Measurements from ENCODE around the gene DPEP3.
"Not testable (repeated sequence)": the region's sequence is repeated elsewhere in the genome, so short reads cannot be mapped to it uniquely, and the experiment has no call there.

The DPEP3 gene, protein sequence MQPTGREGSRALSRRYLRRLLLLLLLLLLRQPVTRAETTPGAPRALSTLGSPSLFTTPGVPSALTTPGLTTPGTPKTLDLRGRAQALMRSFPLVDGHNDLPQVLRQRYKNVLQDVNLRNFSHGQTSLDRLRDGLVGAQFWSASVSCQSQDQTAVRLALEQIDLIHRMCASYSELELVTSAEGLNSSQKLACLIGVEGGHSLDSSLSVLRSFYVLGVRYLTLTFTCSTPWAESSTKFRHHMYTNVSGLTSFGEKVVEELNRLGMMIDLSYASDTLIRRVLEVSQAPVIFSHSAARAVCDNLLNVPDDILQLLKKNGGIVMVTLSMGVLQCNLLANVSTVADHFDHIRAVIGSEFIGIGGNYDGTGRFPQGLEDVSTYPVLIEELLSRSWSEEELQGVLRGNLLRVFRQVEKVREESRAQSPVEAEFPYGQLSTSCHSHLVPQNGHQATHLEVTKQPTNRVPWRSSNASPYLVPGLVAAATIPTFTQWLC

DNA sequence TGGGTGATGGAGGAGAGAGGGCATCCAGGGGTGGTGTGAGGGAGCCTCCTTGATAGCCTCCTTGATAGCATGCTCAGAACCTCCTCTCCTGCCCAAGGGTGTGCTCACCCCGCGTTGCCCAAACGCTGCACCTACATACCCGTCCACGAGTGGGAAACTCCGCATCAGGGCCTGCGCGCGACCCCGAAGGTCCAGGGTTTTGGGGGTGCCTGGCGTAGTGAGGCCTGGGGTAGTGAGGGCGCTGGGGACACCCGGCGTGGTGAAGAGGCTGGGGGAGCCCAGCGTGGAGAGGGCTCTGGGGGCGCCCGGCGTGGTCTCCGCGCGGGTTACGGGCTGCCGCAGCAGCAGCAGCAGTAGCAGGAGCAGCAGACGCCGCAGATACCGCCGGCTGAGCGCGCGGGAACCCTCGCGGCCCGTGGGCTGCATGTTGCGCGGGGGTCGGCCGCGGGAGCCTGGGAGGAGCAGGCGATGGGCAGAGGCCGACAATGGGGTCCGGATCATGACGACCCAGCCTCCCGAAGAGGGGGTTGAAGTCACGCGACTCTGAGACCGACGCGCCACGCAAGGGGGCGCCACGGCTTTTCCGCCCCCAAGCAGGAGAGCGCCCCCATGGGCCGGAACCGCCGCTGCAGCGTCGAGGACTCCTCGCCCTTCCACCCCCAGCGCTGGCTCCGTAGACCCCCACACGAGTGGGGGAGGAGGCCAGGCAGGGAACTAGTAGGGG lies at the start of gene DPEP3:
Gene DPEP3, minus strand, starts transcription at position 545 of the 724 bp plus-strand sequence. Its CDS starts 119 bp downstream, at position 426.
- DNase-seq: no peak

DNA sequence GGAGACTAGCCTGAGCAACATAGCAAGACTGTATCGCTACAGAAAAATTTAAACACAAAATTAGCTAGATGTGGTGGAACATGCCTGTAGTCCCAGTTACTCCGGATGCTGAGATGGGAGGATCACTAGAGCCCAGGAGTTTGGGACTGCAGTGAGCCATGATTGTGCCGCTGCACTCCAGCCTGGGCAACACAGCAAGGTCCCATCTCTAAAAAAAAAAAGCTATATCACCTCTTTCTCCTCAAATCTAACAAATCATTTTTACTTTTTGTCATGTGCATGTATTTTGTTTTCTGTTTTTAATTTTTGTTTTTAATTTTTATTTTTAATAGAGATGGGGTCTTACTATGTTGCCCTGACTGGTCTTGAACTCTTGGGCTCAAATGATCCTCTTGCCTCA lies 48.7 kb upstream of the DPEP3 start:
- no peak for DNase-seq

DNA sequence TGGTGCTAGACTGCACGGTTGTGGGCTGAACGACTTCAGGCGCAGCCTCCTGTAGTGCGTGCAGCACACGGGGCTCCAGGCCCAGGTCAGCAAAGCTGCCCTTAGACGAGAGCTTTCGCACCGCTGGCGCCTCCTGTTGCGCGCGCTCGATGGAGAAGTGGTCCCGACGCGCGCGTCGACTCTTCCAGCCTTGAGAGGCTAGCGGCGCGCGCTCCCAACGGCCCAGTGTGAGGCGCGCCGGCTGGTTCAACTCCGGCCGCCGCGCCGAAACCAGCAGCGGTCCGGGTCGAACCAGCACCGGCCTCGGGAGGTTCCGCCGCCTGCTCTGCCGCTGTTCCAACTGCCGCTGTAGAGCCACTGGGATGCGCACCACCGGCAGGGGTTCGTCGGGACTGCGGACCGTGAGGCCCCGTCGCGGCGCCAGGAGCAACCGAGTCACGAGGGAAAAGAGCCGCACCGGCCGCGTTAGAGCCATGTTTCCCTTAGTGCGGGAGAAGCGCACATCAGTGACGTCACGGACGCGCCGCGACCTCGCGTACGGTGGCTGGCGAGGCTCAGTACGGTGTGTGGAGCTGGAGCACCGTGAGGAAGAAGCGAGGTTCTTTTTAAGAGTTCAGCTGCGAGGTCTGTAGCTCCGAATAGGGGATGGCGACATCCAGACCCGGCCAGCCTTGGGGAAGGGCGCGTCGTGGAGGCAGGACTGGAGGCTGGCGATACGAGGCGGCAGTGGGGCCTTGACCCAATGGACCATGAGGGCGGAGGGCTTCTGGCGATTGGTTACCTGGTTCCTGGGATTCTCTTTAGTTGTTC lies 42.6 kb upstream of the DPEP3 start, which contains the start of the genes DDX28 and DUS2:
Gene DDX28, minus strand, starts transcription at position 505 of the 810 bp plus-strand sequence. Its CDS starts 30 bp downstream, at position 475.
Gene DUS2, plus strand, starts transcription at position 557 of the 810 bp plus-strand sequence. CDS start 14,740 bp downstream, outside the sequence.
- peak; percentile 78 for DNase-seq

DNA sequence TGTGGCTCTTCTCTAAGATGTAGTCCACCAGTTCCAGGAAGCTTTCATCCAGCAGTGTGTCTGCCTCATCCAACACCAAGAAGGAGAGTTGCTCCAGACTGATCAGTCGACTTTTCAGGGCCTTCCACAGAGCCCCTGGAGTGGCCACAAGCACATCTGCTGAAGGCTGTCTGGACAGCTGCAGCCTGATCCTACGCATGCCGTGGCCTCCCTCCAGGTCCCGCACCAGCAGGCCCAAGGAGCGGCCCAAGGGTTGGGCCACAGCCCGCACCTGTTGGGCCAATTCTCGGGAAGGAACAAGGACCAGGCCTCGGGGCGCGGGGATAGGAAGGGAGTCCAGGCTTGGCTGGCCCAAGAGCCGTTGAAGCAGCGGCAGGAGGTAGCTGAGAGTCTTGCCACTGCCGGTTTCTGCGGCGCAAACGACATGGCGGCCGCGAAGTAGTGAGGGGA lies 42.0 kb upstream of the DPEP3 start:
- no peak for DNase-seq

DNA sequence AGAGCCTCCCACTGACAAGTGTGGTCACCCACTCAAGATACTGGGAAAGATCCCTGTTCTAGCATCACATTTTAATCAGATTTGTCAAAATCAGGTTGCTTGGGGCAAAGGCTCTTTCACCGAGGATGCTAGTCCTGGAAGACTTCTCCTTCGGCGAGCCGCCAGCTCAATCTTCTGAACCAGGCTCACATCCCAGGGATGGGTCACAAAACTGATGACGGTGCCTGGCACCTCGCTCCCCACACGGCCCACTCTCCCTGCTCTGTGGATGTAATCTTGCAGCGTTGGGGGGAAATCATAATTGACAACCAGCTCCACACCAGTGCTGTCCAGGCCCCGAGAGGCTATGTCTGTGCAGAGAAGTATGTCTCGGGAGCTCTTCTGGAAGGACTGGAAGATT lies 41.2 kb upstream of the DPEP3 start:
- DNase-seq: no peak

DNA sequence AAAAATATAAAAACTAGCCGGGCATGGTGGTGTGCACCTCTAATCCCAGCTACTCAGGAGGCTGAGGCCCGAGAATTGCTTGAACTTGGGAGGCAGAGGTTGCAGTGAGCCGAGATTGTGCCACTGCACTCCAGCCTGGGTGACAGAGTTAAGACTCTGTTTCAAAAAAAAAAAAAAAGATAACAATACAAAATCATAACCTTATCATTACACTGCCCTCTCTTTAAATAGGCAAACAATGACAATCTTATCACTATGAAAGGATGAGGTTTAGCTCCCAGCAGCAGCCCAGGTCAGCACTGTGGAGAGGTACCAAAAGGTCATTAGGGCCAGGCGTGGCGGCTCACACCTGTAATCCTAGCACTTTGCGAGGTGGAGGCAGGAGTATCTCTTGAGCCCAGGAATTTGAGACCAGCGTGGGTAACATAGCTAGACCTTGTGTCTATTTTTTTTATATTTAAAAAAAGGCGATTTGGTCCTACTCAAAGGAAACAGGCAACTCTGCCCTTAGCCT lies 38.9 kb upstream of the DPEP3 start:
- no peak for DNase-seq

DNA sequence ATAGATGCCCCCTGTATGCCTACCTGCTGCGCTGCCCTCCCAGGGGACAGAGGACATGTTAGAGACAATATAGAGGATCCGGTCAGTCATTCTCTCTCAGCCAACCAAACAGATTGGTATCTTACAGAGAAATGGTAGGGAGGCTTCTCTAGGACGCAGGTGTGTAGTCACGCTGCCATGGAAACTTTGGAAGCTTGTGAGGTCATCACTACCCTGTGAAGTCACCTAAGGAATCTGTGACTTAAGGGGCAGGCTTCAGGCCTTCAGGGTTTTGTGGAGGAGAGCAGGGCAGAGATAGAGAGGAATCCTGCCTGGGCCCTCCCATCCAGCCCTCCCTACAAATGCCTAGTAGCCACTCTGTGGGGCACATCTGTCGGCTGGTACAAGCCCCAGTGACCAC lies 35.4 kb upstream of the DPEP3 start, which contains the start of gene DPEP2NB:
Gene DPEP2NB, minus strand, starts transcription at position 231 of the 400 bp plus-strand sequence. Its CDS starts 141 bp downstream, at position 90.
- no peak for DNase-seq

DNA sequence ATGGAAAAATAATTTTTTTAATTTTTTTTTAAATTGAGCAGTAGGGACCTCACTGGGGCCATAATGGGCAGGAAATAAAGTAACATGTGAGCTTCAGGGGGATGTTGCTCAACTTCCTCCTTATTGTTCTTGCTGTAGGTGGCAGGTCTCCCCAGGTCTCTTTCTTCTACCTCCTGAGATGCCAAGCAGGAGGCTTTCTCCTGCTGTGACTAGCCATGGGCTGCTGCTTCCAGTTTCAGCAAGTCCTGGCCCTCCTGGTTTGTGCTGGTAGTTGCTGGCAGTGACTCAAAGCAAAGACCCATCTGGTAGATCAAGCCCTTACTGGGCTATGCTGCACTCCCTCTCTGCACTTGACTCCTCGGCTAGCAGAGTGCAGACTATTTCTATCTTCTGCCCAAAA lies 33.1 kb upstream of the DPEP3 start:
- DNase-seq: no peak

DNA sequence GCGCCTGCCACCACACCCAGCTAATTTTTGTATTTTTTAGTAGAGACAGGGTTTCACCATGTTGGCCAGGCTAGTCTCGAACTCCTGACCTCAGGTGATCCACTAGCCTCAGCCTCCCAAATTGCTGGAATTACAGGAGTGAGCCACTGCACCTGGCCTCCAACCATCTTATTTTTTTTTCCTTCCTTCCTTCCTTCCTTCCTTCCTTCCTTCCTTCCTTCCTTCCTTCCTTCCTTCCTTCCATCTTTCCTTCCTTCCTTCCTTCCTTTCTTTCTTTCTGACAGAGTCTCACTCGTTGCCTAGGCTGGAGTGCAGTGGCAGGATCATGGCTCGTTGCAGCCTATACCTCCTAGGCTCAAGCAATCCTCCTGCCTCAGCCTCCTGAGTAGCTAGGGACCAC lies 29.6 kb upstream of the DPEP3 start:
- DNase-seq: not testable (repeated sequence)

DNA sequence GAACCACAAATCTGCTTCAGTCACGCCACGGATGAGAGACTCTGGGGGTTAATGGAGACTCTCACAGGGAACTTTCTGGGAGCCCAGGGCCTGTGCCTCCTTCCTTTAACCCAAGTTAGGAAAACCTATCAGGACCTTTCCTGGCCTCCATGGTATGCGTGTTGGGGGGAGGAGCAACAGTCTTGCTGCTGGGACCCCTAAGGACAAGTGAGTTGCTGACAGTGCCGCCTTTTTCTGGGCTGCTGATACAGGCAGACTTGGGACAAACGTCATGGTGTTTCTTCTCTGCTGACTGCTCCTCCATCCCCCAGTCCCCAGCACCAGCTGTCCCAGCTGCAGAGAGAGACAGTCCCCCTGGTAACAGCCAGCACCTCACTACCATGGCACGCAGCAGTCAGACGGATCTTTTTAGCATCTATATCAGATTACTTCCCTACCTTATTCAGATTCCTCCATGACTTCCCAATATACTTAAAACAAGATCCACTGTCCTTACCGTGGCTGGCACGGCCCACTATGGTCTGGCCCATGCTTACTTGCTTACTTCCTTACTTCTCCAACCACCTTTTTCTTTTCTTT lies 28.9 kb upstream of the DPEP3 start:
- no peak for DNase-seq

DNA sequence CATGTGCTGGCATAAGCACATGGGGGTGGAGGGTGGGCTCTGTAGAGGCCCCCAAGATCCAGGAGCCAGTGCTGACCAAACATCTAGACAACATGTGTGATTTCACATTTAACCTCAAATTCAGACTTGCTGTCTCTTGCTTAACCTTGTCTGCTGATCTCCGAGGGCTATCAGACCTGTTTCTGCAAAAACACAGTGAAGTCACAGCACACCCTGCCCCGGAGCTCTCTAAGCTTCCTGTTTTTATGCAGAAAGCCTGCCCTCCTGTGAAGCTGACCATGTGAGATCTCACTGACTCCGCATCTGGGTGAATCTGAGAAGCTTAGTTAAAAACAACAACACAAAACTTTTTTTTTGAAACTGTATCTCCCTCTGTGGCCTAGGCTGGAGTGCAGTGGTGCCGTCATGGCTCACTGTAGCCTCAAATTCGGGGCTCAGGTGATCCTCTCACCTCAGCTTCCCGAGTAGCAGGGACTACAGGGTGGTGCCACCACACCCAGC lies 25.5 kb upstream of the DPEP3 start:
- DNase-seq: no peak

DNA sequence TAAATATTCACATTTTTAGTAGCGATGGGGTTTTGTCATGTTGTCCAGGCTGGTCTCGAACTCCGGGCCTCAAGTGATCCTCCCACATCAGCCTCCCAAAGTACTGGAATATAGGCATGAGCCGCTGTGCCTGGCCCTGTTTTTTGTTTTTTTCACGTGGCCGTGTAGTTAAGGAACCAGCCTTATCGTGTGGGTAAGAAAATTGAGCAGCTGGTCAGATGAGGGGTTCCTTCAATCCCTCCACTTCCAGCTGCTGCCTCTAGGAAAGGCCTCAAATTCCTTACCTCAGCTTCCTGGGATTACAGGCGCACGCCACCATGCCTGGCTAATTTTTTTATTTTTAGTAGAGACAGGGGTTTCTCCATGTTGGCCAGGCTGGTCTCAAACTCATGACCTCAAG lies 24.9 kb upstream of the DPEP3 start:
- no peak for DNase-seq

DNA sequence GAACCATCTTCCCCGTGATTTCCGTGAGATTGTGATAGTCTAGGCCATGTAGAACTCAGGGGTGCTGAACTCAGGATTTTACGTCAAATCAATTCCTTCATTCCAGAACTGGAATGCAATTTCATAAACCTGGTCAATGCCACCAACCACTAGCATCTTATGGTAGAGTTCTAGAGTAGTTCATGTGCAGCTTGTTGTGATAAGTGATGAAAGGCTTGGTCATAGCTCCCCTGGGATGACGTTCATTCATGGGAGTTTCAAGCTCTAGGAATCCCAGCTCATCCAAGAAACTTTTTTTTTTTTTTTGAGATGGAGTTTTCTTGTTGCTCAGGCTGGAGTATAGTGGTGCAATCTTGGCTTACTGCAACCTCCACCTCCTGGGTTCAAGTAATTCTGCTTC lies 22.7 kb upstream of the DPEP3 start:
- DNase-seq: no peak

DNA sequence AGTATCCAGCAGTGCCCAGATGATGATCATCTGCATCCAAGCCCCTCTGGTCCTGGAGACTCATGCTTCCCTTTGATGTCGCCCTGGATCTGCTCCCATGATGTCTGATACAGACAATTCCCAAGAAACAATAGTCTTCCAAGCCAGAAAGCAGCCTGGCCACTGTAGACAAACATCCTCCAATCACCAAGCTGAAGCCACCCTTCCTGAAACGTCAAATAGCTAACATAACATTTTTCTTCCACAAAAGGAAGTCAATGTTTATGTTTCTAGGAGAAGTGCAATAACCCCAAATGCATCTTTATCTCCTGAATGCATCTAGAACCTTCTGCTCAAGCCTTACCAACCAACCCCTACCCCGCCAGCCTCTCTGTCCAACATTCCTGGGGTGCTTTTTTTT lies 20.2 kb upstream of the DPEP3 start:
- DNase-seq: no peak

DNA sequence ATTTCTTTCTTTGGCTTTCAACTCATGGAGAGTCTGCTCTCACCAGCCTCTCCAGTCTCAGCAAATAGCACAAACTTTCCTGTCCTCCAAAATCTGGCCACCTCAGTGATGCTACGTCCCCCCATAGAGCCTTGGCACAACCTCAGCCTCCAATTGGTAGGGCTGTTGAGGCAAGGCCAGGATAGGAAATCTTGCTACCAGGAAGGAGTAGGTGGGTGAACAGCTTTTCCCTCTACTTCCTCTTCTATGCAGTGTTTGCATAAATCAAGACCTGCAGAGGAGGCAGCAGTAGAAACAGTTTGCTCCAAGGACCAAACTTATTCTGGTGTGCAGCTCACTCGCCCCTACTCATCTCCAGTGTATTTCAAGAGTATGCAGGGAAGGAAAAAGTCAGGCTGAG lies 19.7 kb upstream of the DPEP3 start:
- DNase-seq: no peak

DNA sequence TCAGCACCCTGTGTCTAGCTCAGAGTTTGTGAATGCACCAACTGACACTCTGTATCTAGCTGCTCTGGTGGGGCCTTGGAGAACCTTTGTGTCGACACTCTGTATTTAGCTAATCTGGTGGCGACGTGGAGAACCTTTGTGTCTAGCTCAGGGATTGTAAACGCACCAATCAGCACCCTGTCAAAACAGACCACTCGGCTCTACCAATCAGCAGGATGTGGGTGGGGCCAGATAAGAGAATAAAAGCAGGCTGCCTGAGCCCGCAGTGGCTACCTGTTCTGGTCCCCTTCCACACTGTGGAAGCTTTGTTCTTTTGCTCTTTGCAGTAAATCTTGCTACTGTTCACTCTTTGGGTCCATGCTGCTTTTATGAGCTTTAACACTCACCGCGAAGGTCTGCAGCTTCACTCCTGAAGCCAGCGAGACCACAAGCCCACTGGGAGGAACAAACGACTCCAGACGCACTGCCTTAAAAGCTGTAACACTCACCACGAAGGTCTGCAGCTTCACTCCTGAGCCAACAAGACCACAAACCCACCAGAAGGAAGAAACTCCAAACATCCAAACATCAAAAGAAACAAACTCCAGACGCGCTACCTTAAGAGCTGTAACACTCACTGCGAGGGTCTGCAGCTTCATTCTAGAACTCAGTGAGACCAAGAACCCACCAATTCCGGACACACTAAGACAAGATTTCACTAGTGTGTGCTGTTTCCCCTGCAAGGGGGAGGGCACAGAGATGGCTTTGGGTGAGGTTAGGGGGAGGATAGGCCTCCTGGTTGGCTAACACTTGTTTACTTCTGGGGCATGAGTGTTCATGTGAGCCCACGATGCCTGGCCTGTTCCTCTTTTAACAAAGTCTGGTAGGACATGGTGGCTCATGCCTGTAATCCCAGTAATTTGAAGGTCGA lies 18.7 kb upstream of the DPEP3 start, which contains the start of gene DPEP2:
Gene DPEP2, minus strand, starts transcription at position 706 of the 910 bp plus-strand sequence. CDS start 6,272 bp downstream, outside the sequence.
- not testable (repeated sequence) for DNase-seq

DNA sequence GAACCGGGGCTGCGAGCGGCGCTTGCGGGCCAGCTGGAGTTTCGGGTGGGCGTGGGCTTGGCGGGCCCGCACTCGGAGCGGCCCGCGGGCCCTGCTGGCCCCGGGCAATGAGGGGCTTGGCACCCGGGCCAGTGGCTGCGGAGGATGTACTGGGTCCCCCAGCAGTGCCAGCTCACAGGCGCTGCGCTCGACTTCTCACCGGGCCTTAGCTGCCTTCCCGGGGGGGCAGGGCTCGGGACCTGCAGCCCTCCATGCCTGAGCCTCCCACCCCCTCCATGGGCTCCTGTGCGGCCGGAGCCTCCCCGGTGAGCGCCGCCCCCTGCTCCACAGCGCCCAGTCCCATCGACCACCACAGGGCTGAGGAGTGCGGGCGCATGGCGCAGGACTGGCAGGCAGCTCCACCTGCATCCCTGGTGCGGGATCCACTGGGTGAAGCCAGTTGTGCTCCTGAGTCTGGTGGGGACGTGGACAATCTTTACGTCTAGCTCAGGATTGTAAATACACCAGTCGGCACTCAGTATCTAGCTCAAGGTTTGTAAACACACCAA lies 18.0 kb upstream of the DPEP3 start:
- DNase-seq: not testable (repeated sequence)

DNA sequence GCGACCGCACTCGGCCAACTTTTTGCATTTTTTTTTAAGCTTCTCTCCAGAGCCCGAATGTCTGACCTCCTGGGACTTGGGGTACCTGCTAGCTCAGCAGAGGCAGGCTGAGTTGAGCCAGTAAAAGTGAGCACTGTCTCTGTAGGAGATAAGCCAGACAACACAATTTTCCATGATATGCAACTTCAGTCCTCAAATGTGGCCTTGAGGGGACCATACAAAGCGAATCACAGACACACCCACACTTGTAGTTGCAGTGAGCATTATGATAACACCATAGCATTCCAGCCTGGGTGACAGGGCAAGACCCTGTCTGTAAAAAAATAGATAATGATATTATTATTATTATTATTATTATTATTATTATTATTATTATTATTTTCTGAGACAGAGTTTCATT lies 16.4 kb upstream of the DPEP3 start:
- no peak for DNase-seq

DNA sequence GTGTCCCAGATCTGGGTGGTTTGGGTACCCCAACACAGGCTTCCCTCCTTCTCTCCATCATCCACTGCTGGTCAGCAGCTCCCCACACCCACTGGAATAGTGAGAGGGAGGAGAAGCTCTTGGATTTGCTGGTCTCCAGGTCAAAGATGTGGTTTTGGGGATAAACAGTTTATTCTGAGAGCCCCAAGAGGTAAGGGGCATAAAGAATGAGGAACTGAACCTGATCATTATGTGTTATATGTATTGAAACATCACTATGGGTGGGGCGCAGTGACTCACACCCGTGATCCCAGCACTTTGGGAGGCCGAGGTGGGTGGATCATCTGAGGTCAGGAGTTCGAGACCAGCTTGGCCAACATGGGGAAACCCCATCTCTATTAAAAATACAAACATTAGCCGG lies 15.1 kb upstream of the DPEP3 start:
- DNase-seq: no peak

DNA sequence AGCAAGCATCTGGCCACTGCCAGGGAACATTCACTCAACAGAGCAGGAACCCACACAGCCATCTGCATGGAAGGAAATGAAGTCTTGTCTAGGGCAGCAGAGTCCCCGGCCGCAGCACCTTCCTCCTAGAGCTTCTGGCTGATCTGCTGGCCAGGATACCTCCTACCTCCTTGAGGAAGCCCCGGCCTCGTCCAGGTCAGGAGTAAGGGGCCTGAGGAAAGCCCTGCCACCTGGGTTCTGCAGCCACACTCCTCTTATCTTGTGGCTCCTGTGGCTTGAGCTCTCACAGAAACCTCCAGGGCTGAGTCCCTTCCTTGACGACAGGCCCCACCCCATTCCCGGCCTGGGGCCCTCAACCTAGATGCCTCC lies 13.7 kb upstream of the DPEP3 start:
- not testable (repeated sequence) for DNase-seq

Data from DMS153 (cell line).